ENCODE data around the gene APBB1.

GRCh38 chr11:6410695-6411430 lies 8.0 kb downstream of the APBB1 start:
- no peak for TF ChIP-seq CTCF (IDR thresholded peaks at IDR 0.05; ENCODE audit: low read depth, low read length)
- no peak for TF ChIP-seq POLR2A (IDR thresholded peaks at IDR 0.05; ENCODE audit: extremely low read depth, insufficient read length)
- TF ChIP-seq MAX (IDR thresholded peaks at IDR 0.05; ENCODE audit: low read depth, low read length) = no peak

Data from NB4 (cell line).